ENCODE results near the gene RIMS1.

RIMS1 gene

DNA sequence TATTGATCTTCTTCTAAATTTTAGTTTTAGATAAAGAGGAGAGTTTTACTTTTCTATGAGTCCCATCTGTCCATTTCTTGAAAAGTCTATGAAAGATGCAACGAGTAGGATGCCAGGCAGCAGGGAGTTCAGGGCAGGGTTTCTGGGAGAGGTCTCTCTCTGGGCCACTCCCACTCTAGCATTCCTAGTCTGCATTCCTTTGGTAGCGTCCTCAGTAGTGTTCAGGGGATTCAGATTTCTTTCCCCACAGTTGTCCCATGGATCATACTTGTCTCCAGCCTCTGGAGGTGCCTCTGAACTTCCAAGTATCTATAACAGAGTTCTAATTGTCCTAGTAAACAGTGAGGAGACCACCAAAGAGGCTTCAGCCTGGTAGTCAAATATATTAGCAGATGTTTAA, 225.3 kb downstream of the RIMS1 start:
- H3K4me2 ChIP-seq (ENCODE audit: low read length): no peak overlapping the region
- H3K27me3 ChIP-seq (ENCODE audit: control insufficient read depth, insufficient read depth, low read length): peaks cover 4% of the 10 kb centered on the region
- no peak overlapping the region for H3K4me3 ChIP-seq (ENCODE audit: low read length)
- no peak overlapping the region for H3K9ac ChIP-seq (ENCODE audit: low read depth, low read length)
- no peaks in the 10 kb centered on the region for H3K4me1 ChIP-seq (ENCODE audit: control insufficient read depth, insufficient read depth, low read length)
- no peaks in the 10 kb centered on the region for H3K9me3 ChIP-seq (replicated peaks; ENCODE audit: low read length)
- no peaks in the 10 kb centered on the region for H3K36me3 ChIP-seq (ENCODE audit: insufficient read depth, low read length)

DNA sequence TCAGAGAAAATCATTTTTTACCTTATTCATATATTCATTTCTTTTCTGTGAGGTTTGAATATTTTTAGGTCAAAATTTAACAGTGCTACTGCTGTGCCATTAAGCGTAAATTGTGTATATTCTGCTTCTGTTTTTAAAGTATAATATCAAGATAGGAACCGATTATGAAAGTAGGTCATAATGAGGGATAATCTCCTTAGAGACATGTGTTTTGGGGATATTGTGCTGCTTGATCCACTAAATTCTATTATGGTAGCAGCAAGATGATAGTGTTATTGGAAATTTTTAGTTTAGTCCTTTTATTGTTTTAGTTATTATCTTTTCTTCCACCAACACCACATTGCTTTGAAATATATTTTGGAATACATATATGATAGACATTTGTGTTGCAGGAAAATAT, 244.0 kb downstream of the RIMS1 start:
- Histone ChIP-seq H3K9me3 (replicated peaks; ENCODE audit: low read length) (no peaks in the 10 kb centered on the region), H3K4me2 (ENCODE audit: low read length) (no peak overlapping the region), H3K27me3 (ENCODE audit: control insufficient read depth, insufficient read depth, low read length) (peaks cover 4% of the 10 kb centered on the region), H3K4me3 (ENCODE audit: low read length) (no peak overlapping the region), H3K9ac (ENCODE audit: low read depth, low read length) (no peak overlapping the region), H3K4me1 (ENCODE audit: control insufficient read depth, insufficient read depth, low read length) (peaks cover under 1% of the 10 kb centered on the region), H3K36me3 (ENCODE audit: insufficient read depth, low read length) (no peaks in the 10 kb centered on the region)

DNA sequence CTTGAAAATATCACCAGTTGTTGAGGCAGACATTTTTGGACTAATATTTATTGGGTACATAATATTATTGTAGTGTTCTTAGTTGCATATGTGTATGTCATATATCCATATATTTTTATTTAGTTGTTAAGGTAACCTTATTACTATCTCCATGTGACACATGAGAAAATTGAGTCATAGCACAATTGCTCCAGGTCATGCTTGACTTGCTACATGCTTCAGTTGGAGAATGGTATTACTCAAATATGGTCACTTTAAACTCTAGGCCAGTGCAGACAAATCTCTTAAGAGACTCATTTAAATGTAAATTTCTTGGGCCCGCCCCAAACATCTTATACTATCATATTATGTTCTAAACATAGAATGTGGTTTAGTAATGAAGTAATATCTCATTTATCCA, 246.1 kb downstream of the RIMS1 start:
- no peak overlapping the region for H3K4me2 ChIP-seq (ENCODE audit: low read length)
- no peak overlapping the region for H3K4me3 ChIP-seq (ENCODE audit: low read length)
- no peaks in the 10 kb centered on the region for H3K9me3 ChIP-seq (replicated peaks; ENCODE audit: low read length)
- no peaks in the 10 kb centered on the region for H3K36me3 ChIP-seq (ENCODE audit: insufficient read depth, low read length)
- H3K4me1 ChIP-seq (ENCODE audit: control insufficient read depth, insufficient read depth, low read length): peaks cover 7% of the 10 kb centered on the region
- H3K9ac ChIP-seq (ENCODE audit: low read depth, low read length): no peak overlapping the region
- H3K27me3 ChIP-seq (ENCODE audit: control insufficient read depth, insufficient read depth, low read length): peaks cover 4% of the 10 kb centered on the region

DNA sequence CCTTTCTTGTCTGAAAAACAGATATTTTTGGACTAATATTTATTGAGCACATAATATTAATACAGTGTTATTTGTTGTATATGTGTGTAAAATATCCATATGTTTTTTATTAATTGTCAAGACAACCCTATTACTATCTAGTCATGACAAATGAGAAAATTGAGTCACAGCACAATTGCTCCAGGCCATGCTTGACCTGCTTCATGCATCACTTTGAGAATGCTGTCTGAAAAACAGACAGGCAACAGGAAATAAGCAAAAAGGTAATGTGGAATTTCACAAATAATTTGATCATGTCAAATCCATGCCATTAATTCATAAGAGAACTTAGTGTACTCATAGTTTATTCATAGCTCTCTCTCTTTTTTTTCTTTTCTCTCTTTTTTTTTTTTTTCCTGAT, 246.5 kb downstream of the RIMS1 start:
- no peak overlapping the region for H3K4me2 ChIP-seq (ENCODE audit: low read length)
- peaks cover 4% of the 10 kb centered on the region for H3K27me3 ChIP-seq (ENCODE audit: control insufficient read depth, insufficient read depth, low read length)
- H3K36me3 ChIP-seq (ENCODE audit: insufficient read depth, low read length): no peaks in the 10 kb centered on the region
- no peaks in the 10 kb centered on the region for H3K9me3 ChIP-seq (replicated peaks; ENCODE audit: low read length)
- no peak overlapping the region for H3K4me3 ChIP-seq (ENCODE audit: low read length)
- H3K9ac ChIP-seq (ENCODE audit: low read depth, low read length): no peak overlapping the region
- peaks cover 7% of the 10 kb centered on the region for H3K4me1 ChIP-seq (ENCODE audit: control insufficient read depth, insufficient read depth, low read length)

DNA sequence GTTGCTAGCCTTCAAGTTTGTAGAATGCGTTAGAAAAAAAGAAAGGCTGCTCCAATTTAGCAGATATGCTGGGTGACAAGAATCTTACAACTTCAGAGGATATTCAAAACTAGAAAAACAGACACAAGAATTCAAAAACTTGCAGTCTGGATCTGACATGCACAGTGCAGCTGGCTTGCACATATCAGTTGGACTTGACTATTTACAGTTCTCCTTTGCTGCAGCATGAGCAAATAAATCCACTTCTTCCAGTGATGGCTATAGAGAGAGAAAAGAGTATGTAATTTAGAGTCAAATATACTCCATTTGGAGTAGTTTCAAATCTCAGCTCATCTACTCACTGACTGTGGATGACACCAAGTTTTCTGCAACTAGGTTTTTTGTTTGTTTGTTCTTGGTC, 247.0 kb downstream of the RIMS1 start:
- Histone ChIP-seq H3K9ac (ENCODE audit: low read depth, low read length) (no peak overlapping the region), H3K27me3 (ENCODE audit: control insufficient read depth, insufficient read depth, low read length) (peaks cover 4% of the 10 kb centered on the region), H3K36me3 (ENCODE audit: insufficient read depth, low read length) (no peaks in the 10 kb centered on the region), H3K4me1 (ENCODE audit: control insufficient read depth, insufficient read depth, low read length) (peaks cover 7% of the 10 kb centered on the region), H3K4me2 (ENCODE audit: low read length) (no peak overlapping the region), H3K4me3 (ENCODE audit: low read length) (no peak overlapping the region), H3K9me3 (replicated peaks; ENCODE audit: low read length) (no peaks in the 10 kb centered on the region)

DNA sequence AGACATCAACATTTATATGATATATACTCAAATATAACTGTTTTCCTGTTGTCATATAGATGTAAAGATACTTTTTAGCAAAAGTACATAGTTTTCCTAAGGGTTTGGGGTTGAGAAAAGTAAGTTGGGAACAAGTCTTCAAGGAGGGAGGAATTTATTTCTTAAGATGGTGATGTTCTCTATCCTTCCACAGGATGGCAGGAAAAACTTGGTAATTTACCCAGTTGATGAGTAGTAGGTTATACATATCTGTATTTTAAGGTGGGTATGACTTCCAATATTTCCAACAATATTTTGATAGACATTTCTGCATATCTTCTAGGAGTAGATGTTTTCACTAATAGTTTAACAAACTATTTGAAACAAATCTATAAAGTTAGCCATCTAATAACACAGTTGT, 254.4 kb downstream of the RIMS1 start:
- Histone ChIP-seq H3K27me3 (ENCODE audit: control insufficient read depth, insufficient read depth, low read length) (no peaks in the 10 kb centered on the region), H3K9me3 (replicated peaks; ENCODE audit: low read length) (no peaks in the 10 kb centered on the region), H3K9ac (ENCODE audit: low read depth, low read length) (no peak overlapping the region), H3K4me2 (ENCODE audit: low read length) (no peak overlapping the region), H3K4me3 (ENCODE audit: low read length) (no peak overlapping the region), H3K36me3 (ENCODE audit: insufficient read depth, low read length) (no peaks in the 10 kb centered on the region), H3K4me1 (ENCODE audit: control insufficient read depth, insufficient read depth, low read length) (peaks cover 2% of the 10 kb centered on the region)

DNA sequence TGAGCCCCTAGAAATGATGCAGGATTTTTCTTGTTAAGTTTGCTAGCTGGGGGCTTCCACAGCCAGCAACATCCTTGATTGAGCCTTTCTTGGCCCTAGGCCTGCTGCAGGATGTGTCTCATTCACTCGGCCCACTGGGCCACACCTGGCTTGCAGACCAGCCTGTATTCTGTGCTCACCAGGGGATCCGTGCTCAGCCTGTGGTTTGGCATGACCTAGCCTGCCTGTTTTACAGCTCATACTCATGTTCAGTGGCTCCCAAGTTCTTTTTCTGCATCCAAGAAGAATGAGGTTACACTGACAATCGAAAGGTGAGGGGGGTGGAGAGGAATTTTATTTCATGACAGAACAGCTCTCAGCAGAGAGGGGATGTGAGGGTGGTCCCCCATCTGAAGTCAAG, 263.4 kb downstream of the RIMS1 start:
- no peak overlapping the region for H3K4me3 ChIP-seq (ENCODE audit: low read length)
- H3K36me3 ChIP-seq (ENCODE audit: insufficient read depth, low read length): no peaks in the 10 kb centered on the region
- no peaks in the 10 kb centered on the region for H3K4me1 ChIP-seq (ENCODE audit: control insufficient read depth, insufficient read depth, low read length)
- H3K4me2 ChIP-seq (ENCODE audit: low read length): no peak overlapping the region
- H3K9me3 ChIP-seq (replicated peaks; ENCODE audit: low read length): peaks cover 2% of the 10 kb centered on the region
- H3K9ac ChIP-seq (ENCODE audit: low read depth, low read length): no peak overlapping the region
- no peaks in the 10 kb centered on the region for H3K27me3 ChIP-seq (ENCODE audit: control insufficient read depth, insufficient read depth, low read length)

DNA sequence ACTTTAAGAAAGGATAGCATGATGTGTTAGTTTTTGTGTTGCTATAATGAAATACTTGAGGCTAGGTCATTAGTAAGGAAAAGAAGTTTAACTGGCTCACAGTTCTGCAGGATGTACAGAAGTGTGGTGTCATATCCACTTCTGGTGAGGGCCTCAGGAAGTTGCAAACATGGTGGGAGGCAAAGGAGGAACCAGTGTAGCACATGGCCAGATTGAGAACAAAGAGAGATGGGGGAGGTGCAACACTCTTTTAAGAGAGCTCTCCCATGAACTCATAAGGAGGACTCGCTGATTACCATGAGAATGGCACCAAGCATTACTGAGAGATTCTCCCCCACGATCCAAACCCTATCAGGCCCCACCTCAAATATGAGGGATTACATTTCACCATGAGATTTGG, 265.4 kb downstream of the RIMS1 start:
- no peaks in the 10 kb centered on the region for H3K36me3 ChIP-seq (ENCODE audit: insufficient read depth, low read length)
- H3K9me3 ChIP-seq (replicated peaks; ENCODE audit: low read length): peaks cover 2% of the 10 kb centered on the region
- H3K27me3 ChIP-seq (ENCODE audit: control insufficient read depth, insufficient read depth, low read length): no peaks in the 10 kb centered on the region
- H3K4me1 ChIP-seq (ENCODE audit: control insufficient read depth, insufficient read depth, low read length): no peaks in the 10 kb centered on the region
- no peak overlapping the region for H3K4me2 ChIP-seq (ENCODE audit: low read length)
- H3K9ac ChIP-seq (ENCODE audit: low read depth, low read length): no peak overlapping the region
- no peak overlapping the region for H3K4me3 ChIP-seq (ENCODE audit: low read length)

DNA sequence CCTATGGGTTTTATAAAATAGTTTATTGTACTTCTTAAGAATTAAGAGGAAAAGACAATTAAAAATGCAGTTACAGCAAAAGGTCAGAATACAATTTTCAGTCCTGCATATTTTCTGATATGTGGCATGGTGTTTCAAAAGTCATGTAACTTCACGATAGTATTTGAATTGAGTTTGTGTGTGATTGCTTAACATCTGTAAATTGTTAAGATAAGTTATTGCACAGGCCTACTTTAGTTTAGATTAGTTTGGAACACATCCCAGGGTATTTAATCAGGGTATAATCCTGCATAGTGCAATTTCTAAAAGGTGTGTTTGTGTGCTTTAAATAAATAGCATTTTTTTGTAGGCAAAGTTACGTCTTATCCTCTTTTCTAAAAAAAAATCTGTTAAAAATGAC, 289.6 kb downstream of the RIMS1 start:
- no peaks in the 10 kb centered on the region for H3K4me1 ChIP-seq (ENCODE audit: control insufficient read depth, insufficient read depth, low read length)
- no peaks in the 10 kb centered on the region for H3K36me3 ChIP-seq (ENCODE audit: insufficient read depth, low read length)
- H3K4me2 ChIP-seq (ENCODE audit: low read length): no peak overlapping the region
- H3K9ac ChIP-seq (ENCODE audit: low read depth, low read length): no peak overlapping the region
- H3K9me3 ChIP-seq (replicated peaks; ENCODE audit: low read length): no peaks in the 10 kb centered on the region
- peaks cover 14% of the 10 kb centered on the region for H3K27me3 ChIP-seq (ENCODE audit: control insufficient read depth, insufficient read depth, low read length)
- no peak overlapping the region for H3K4me3 ChIP-seq (ENCODE audit: low read length)

DNA sequence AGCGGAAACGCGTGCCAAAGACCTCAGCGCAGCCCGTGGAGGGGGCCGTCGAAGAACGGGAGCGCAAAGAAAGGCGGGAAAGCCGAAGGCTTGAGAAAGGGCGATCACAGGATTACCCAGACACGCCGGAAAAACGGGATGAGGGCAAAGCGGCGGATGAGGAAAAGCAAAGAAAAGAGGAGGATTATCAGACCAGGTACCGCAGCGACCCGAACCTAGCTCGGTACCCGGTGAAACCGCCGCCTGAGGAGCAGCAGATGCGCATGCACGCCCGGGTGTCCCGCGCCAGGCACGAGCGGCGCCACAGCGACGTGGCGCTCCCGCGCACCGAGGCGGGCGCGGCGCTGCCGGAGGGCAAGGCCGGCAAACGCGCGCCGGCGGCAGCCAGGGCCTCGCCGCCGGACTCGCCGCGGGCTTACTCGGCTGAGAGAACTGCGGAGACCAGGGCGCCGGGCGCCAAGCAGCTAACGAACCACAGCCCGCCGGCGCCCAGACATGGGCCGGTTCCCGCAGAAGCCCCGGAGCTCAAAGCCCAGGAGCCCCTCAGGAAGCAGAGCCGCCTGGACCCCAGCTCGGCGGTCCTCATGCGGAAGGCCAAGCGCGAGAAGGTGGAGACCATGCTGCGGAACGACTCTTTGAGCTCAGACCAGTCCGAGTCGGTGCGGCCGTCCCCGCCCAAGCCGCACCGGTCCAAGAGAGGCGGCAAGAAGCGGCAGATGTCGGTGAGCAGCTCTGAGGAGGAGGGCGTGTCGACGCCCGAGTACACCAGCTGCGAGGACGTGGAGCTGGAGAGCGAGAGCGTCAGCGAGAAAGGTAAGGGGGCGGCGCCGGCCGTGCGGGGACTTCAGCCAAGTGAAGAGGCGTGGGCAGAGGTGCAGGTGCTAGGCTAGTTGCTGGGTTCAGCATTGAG, 296.2 kb downstream of the RIMS1 start:
- Histone ChIP-seq H3K27me3 (ENCODE audit: control insufficient read depth, insufficient read depth, low read length) (peaks cover 56% of the 10 kb centered on the region), H3K9me3 (replicated peaks; ENCODE audit: low read length) (no peaks in the 10 kb centered on the region), H3K9ac (ENCODE audit: low read depth, low read length) (peak overlapping the region; percentile 62), H3K4me1 (ENCODE audit: control insufficient read depth, insufficient read depth, low read length) (peaks cover 12% of the 10 kb centered on the region), H3K4me2 (ENCODE audit: low read length) (peak overlapping the region; percentile 99), H3K4me3 (ENCODE audit: low read length) (peak overlapping the region; percentile 80), H3K36me3 (ENCODE audit: insufficient read depth, low read length) (no peaks in the 10 kb centered on the region)

DNA sequence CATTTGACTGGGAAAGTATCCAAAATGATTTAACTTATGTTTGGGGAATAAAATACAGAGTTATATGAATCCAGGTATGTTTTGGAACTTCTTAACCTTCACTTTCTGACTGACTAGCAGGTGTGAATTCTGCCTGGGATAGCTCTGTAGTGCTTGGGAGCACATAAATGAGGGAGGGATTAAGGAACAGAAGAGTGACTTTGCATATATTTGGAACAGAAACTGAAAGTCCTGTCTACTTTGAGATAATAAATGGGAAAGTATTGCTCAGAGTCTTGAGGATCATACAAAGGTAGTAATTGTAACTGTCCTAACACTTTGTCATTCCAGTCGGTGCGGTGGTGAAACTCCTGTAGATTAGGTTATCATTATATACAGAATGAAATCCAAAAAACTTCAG, 317.6 kb downstream of the RIMS1 start:
- Histone ChIP-seq H3K27me3 (ENCODE audit: control insufficient read depth, insufficient read depth, low read length) (peaks cover 19% of the 10 kb centered on the region), H3K4me2 (ENCODE audit: low read length) (no peak overlapping the region), H3K4me3 (ENCODE audit: low read length) (no peak overlapping the region), H3K4me1 (ENCODE audit: control insufficient read depth, insufficient read depth, low read length) (no peaks in the 10 kb centered on the region), H3K36me3 (ENCODE audit: insufficient read depth, low read length) (no peaks in the 10 kb centered on the region), H3K9me3 (replicated peaks; ENCODE audit: low read length) (no peaks in the 10 kb centered on the region), H3K9ac (ENCODE audit: low read depth, low read length) (no peak overlapping the region)

DNA sequence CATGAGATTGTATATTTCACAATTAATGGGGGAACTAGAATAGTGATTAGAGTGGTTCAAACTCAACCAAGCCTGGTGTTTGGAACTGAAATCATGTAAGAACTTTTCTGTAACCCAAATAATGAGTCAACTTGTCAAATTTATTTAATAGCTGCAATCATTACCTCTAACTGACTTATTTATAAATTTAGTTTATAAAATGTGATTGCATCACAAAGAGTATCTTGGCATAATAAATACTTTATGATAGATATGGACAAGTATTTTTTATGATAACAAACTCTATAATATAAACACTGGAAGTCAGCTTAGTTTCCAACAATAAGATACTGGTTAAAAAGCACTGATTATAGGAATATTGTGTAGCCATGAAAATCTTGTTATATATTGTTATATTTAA, 319.1 kb downstream of the RIMS1 start:
- no peak overlapping the region for H3K9ac ChIP-seq (ENCODE audit: low read depth, low read length)
- H3K27me3 ChIP-seq (ENCODE audit: control insufficient read depth, insufficient read depth, low read length): peaks cover 14% of the 10 kb centered on the region
- H3K4me3 ChIP-seq (ENCODE audit: low read length): no peak overlapping the region
- H3K4me1 ChIP-seq (ENCODE audit: control insufficient read depth, insufficient read depth, low read length): no peaks in the 10 kb centered on the region
- no peaks in the 10 kb centered on the region for H3K36me3 ChIP-seq (ENCODE audit: insufficient read depth, low read length)
- H3K9me3 ChIP-seq (replicated peaks; ENCODE audit: low read length): no peaks in the 10 kb centered on the region
- H3K4me2 ChIP-seq (ENCODE audit: low read length): no peak overlapping the region
